ENCODE data around the gene LNX1. TPM values are rescaled to one million over a fixed set of nuclear protein-coding genes. Genes with fewer than 3 reads are reported as not detected.

Gene LNX1
- total RNA-seq, 1 experiment from 2014 or later = 5.0 TPM

GRCh38 chr4:53536328-53536727 is 55.0 kb downstream of the LNX1 start:
- DNase-seq (ENCODE audit: low read depth) = no peak

GRCh38 chr4:53535567-53535966 is 55.7 kb downstream of the LNX1 start:
- no peak for DNase-seq (ENCODE audit: low read depth)

- no peak for DNase-seq (ENCODE audit: low read depth)
These were observed 56.6 kb downstream of the LNX1 start for GRCh38 chr4:53534684-53535083.

GRCh38 chr4:53532521-53532920 is 58.8 kb downstream of the LNX1 start:
- DNase-seq (ENCODE audit: low read depth) = no peak

GRCh38 chr4:53531585-53532224 is 59.6 kb downstream of the LNX1 start:
- no peak for DNase-seq (ENCODE audit: low read depth)

- DNase-seq (ENCODE audit: low read depth) = no peak
These were observed 62.3 kb downstream of the LNX1 start for GRCh38 chr4:53529025-53529424.

- DNase-seq (ENCODE audit: low read depth) = no peak
These were observed 63.4 kb downstream of the LNX1 start for GRCh38 chr4:53527930-53528329.

- no peak for DNase-seq (ENCODE audit: low read depth)
These were observed 64.0 kb downstream of the LNX1 start for GRCh38 chr4:53527326-53527725.

- DNase-seq (ENCODE audit: low read depth) = no peak
These were observed 69.0 kb downstream of the LNX1 start for GRCh38 chr4:53522334-53522733.

GRCh38 chr4:53520116-53520515 is 71.2 kb downstream of the LNX1 start:
- DNase-seq (ENCODE audit: low read depth) = peak; percentile 7

GRCh38 chr4:53518807-53519206 is 72.5 kb downstream of the LNX1 start:
- no peak for DNase-seq (ENCODE audit: low read depth)

GRCh38 chr4:53515076-53515475 is 76.2 kb downstream of the LNX1 start:
- DNase-seq (ENCODE audit: low read depth) = peak; percentile 22

GRCh38 chr4:53514509-53514908 is 76.8 kb downstream of the LNX1 start:
- peak; percentile 49 for DNase-seq (ENCODE audit: low read depth)

- no peak for DNase-seq (ENCODE audit: low read depth)
These were observed 78.7 kb downstream of the LNX1 start for GRCh38 chr4:53512608-53513007.

- no peak for DNase-seq (ENCODE audit: low read depth)
These were observed 80.3 kb downstream of the LNX1 start for GRCh38 chr4:53511014-53511413.

- no peak for DNase-seq (ENCODE audit: low read depth)
These were observed 81.0 kb downstream of the LNX1 start for GRCh38 chr4:53510321-53510720.

- peak; percentile 84 for DNase-seq (ENCODE audit: low read depth)
These were observed 82.8 kb downstream of the LNX1 start for GRCh38 chr4:53508446-53508845.

GRCh38 chr4:53507671-53508286 is 83.5 kb downstream of the LNX1 start:
- DNase-seq (ENCODE audit: low read depth) = peak; percentile 96

GRCh38 chr4:53507058-53507457 is 84.2 kb downstream of the LNX1 start:
- DNase-seq (ENCODE audit: low read depth) = no peak

GRCh38 chr4:53505947-53506346 is 85.3 kb downstream of the LNX1 start:
- no peak for DNase-seq (ENCODE audit: low read depth)

- no peak for DNase-seq (ENCODE audit: low read depth)
These were observed 89.2 kb downstream of the LNX1 start for GRCh38 chr4:53502094-53502493.

- DNase-seq (ENCODE audit: low read depth) = no peak
These were observed 89.7 kb downstream of the LNX1 start for GRCh38 chr4:53501561-53501960.

GRCh38 chr4:53500546-53500945 is 90.7 kb downstream of the LNX1 start:
- DNase-seq (ENCODE audit: low read depth) = no peak

- no peak for DNase-seq (ENCODE audit: low read depth)
These were observed 91.5 kb downstream of the LNX1 start for GRCh38 chr4:53499791-53500190.

All from RPMI7951 (cell line).